Duodenal mucosa (tissue), 2 donors: ENCODE data around the gene DOLK.
"Not testable (repeated sequence)": the region's sequence is repeated elsewhere in the genome, so short reads cannot be mapped to it uniquely, and the experiment has no call there.

ENCODE experiments used
- H3K27ac ChIP-seq: one replicate; pipeline ENCODE4 v1.7.0; 2013; ENCODE audit warnings: low read depth, low read length
- H3K27me3 ChIP-seq, 2 donors: one replicate each; pipeline ENCODE4 v1.7.0; 2013; ENCODE audit warnings: low read length in 2 of 2, control low read depth in 1 of 2; ENCODE audit not compliant: insufficient read depth in 2 of 2, control insufficient read depth in 1 of 2
- H3K36me3 ChIP-seq, 2 donors: one replicate each; pipeline ENCODE4 v1.7.0; 2013; ENCODE audit warnings: low read length in 2 of 2, control low read depth in 1 of 2; ENCODE audit not compliant: insufficient read depth in 2 of 2, control insufficient read depth in 1 of 2
- H3K4me1 ChIP-seq, 2 donors: one replicate each; pipeline ENCODE4 v1.7.0; 2013; ENCODE audit warnings: low read length in 2 of 2, control low read depth in 1 of 2; ENCODE audit not compliant: insufficient read depth in 2 of 2, control insufficient read depth in 1 of 2
- H3K4me3 ChIP-seq, 2 donors: one replicate each; pipeline ENCODE4 v1.7.0; 2013; ENCODE audit warnings: low read length in 2 of 2, low read depth in 1 of 2
- H3K9ac ChIP-seq, 2 donors: one replicate each; pipeline ENCODE4 v1.7.0; 2013; ENCODE audit warnings: low read length in 2 of 2, low read depth in 1 of 2
- H3K9me3 ChIP-seq, 2 donors: one replicate each; pipeline ENCODE4 v1.7.0; 2013; ENCODE audit warnings: low read length in 2 of 2, control low read depth in 1 of 2; ENCODE audit not compliant: control insufficient read depth in 1 of 2

The DOLK gene

DNA sequence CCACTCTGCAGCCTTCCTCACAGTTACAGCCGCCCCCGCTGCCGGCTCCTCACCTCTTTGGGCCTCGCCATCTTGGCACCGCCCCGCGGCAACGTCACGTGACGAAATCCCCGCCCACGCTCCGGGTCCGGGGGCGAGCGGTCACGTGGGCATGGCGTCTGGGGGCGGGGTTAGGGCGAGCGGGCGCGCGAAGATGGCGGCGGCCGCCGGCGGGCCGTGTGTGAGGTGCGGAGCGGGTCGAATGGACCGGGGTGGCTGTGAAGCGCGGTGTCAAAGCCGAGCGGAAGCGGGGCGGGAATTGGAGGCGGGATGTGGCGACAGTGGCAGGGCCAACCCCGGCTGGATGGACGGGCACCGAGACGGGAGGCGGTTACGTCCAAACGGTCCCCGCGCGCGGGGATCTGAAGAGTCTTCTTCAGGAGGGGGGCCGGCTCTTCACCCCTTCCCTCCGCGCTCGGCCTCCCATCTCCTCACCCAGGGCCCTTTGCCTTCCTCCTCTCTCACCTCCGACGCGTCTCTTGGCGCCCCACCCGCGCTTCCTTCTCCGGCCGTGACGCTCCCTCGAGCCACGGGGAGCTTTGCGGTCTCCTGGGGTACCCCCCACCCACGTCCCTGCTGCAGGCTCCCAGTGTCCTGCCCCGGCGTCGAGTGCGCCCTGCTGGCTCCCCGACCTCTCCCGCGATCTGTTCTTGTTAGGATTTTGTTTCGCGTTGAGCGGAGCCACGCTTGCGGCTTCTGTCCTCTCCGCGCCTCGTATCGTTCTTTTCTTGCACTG is at the start of gene DOLK, which contains the start of gene NUP188:
Gene DOLK, minus strand, starts transcription at position 77 of the 775 bp plus-strand sequence. CDS start 300 bp downstream, outside the sequence.
Gene NUP188, plus strand, starts transcription at position 173 of the 775 bp plus-strand sequence. Its CDS starts 21 bp downstream, at position 194.
- peak within 1 kb of the TSS; percentile 84 to 95 for H3K9ac ChIP-seq
- H3K36me3 ChIP-seq = peaks cover 0 to 10% of the 10 kb centered on the region in 2 donors
- no peaks in the 10 kb centered on the region for H3K27me3 ChIP-seq
- H3K9me3 ChIP-seq = no peaks in the 10 kb centered on the region
- H3K4me1 ChIP-seq = peaks cover 8 to 13% of the 10 kb centered on the region in 2 donors
- H3K27ac ChIP-seq = peak within 1 kb of the TSS; percentile 89
- peak within 1 kb of the TSS; percentile 96 for H3K4me3 ChIP-seq

DNA sequence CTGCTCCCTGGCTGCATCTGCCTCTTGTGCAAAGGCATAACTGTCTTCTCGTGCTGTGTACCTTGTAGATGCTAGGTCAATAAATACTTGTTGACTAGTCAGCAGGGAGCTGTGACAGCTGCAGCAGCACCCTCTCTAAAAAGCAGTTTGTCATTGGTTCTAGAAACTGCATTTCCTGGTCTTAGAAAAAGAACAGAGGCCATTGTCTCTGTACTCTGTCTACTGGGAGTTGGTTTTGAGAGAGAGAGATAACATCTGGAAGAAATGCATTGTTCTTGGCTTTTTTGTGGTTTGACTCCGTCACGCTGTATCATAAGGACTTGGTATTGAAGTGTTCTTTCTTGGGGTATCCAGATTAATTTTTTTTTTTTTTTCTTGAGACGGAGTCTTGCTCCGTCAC is 48.4 kb upstream of the DOLK start:
- peaks cover 56 to 78% of the 10 kb centered on the region in 2 donors for H3K36me3 ChIP-seq
- H3K9ac ChIP-seq = no peak overlapping the region
- H3K4me3 ChIP-seq = no peak overlapping the region
- no peaks in the 10 kb centered on the region for H3K27me3 ChIP-seq
- no peaks in the 10 kb centered on the region for H3K9me3 ChIP-seq
- no peaks in the 10 kb centered on the region for H3K4me1 ChIP-seq
- H3K27ac ChIP-seq = no peak overlapping the region

DNA sequence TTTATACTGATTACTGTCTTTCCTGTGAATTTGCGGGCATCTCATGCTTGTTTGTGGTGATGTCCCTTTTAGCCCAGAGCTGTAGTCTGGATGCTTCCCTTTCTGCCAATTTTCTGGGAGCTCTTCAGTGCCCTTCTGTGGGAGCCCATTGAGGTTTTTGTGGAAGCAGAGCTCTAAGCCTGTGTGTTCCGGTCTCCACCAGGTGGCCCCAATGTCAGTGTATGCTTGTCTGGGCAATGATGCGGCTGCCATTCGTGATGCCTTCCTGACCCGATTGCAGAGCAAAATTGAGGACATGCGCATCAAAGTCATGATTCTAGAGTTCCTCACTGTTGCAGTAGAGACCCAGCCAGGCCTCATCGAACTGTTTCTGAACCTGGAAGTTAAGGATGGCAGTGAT is 45.6 kb upstream of the DOLK start:
- H3K36me3 ChIP-seq = peaks cover 39 to 74% of the 10 kb centered on the region in 2 donors
- H3K27me3 ChIP-seq = no peaks in the 10 kb centered on the region
- H3K27ac ChIP-seq = no peak overlapping the region
- H3K9ac ChIP-seq = no peak overlapping the region
- no peak overlapping the region for H3K4me3 ChIP-seq
- H3K4me1 ChIP-seq = no peaks in the 10 kb centered on the region
- H3K9me3 ChIP-seq = no peaks in the 10 kb centered on the region

- no peak overlapping the region for H3K27ac ChIP-seq
- no peaks in the 10 kb centered on the region for H3K9me3 ChIP-seq
- no peaks in the 10 kb centered on the region for H3K27me3 ChIP-seq
- H3K4me3 ChIP-seq = no peak overlapping the region
- H3K9ac ChIP-seq = no peak overlapping the region
- H3K36me3 ChIP-seq = peaks cover 32 to 78% of the 10 kb centered on the region in 2 donors
- no peaks in the 10 kb centered on the region for H3K4me1 ChIP-seq
Observed at GRCh38 chr9:128987805-128988204, 40.4 kb upstream of the DOLK start.

DNA sequence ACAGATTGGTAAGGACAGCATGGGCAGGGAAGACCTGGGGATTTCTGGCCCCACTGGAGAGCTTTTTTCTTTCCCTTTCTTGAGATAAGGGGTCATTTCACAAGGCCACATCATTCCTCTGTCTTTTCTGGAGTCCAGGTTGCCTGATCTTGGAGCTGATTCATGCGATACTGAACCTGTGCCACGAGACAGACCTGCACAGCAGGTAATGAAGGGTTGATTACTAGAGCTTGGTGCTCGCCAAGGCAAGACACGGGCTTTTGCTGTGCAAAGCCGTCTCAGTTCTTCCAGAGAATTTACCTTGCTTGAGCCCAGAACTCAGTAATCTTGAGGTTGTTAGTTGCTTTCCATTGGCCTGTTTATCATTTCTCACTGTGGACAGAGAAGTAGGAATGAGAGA is 39.3 kb upstream of the DOLK start:
- Histone ChIP-seq H3K27me3 (no peaks in the 10 kb centered on the region), H3K9me3 (no peaks in the 10 kb centered on the region), H3K27ac (no peak overlapping the region), H3K36me3 (peaks cover 38 to 80% of the 10 kb centered on the region in 2 donors), H3K4me1 (no peaks in the 10 kb centered on the region), H3K4me3 (no peak overlapping the region), H3K9ac (no peak overlapping the region)

DNA sequence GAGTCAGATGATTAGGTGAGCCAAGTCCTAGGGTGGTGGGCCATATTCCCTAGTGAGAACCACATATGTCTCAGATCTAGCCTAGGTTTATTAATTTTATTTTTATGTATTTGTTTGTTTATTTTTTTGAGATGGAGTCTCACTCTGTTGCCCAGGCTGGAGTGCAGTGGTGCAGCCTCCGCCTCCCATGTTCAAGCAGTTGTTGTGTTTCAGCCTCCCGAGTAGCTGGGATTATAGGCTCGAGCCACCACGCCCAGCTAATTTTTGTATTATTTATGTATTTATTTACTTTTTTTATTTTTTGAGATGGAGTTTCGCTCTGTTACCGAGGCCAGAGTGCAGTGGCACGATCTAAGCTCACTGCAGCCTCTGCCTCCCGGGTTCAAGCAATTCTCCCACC is 36.1 kb upstream of the DOLK start:
- Histone ChIP-seq H3K27ac (no peak overlapping the region), H3K4me1 (no peaks in the 10 kb centered on the region), H3K9ac (no peak overlapping the region), H3K4me3 (no peak overlapping the region), H3K36me3 (peaks cover 54 to 88% of the 10 kb centered on the region in 2 donors), H3K27me3 (no peaks in the 10 kb centered on the region), H3K9me3 (no peaks in the 10 kb centered on the region)

- H3K27me3 ChIP-seq = no peaks in the 10 kb centered on the region
- no peak overlapping the region for H3K27ac ChIP-seq
- H3K9me3 ChIP-seq = no peaks in the 10 kb centered on the region
- H3K36me3 ChIP-seq = peaks cover 30 to 68% of the 10 kb centered on the region in 2 donors
- H3K4me1 ChIP-seq = no peaks in the 10 kb centered on the region
- H3K4me3 ChIP-seq = no peak overlapping the region
- no peak overlapping the region for H3K9ac ChIP-seq
Observed at GRCh38 chr9:128979111-128979510, 31.7 kb upstream of the DOLK start.

DNA sequence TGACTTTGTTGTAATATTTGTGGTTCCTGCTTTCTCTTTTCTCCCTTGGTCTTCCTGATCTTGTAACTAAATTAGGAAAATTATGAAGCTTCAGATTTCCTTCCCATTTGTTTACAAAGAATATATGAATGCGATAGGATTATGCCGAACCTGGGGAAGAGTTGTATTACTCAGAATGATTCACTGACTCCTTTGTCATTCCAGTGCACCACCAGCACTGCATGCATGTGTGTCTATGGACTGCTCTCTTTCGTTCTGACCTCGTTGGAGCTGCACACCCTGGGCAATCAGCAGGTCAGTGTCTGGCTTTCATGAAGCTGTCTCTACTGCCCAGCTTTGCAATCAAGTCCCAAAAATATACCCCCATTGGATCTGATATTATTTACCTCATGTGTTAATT is 25.6 kb upstream of the DOLK start:
- H3K36me3 ChIP-seq = peaks cover 31 to 71% of the 10 kb centered on the region in 2 donors
- H3K4me3 ChIP-seq = no peak overlapping the region
- H3K27me3 ChIP-seq = no peaks in the 10 kb centered on the region
- no peaks in the 10 kb centered on the region for H3K4me1 ChIP-seq
- H3K27ac ChIP-seq = no peak overlapping the region
- no peaks in the 10 kb centered on the region for H3K9me3 ChIP-seq
- H3K9ac ChIP-seq = no peak overlapping the region

GRCh38 chr9:128969491-128969890 is 22.1 kb upstream of the DOLK start:
- no peaks in the 10 kb centered on the region for H3K4me1 ChIP-seq
- H3K27me3 ChIP-seq = no peaks in the 10 kb centered on the region
- peaks cover 27 to 53% of the 10 kb centered on the region in 2 donors for H3K36me3 ChIP-seq
- H3K4me3 ChIP-seq = no peak overlapping the region
- no peak overlapping the region for H3K9ac ChIP-seq
- no peak overlapping the region for H3K27ac ChIP-seq
- no peaks in the 10 kb centered on the region for H3K9me3 ChIP-seq

DNA sequence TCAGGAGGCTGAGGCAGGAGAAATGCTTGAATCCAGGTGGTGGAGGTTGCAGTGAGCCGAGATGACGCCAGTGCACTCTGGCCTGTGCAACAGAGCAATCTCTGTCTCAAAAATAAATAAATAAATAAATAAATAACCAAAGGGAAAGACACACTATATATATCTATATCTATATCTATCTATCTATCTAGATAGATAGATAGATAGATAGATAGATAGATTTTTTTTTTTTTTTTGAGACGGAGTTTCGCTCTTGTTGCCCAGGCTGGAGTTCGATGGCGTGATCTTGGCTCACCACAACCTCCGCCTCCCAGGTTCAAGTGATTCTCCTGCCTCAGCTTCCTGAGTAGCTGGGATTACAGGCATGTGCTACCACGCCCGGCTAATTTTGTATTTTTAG is 14.0 kb upstream of the DOLK start:
- H3K9ac ChIP-seq = not testable (repeated sequence)

More for the DNA sequence above, 14.0 kb upstream of the DOLK start:
- peaks cover 9 to 35% of the 10 kb centered on the region in 2 donors for H3K36me3 ChIP-seq
- H3K27me3 ChIP-seq, H3K4me3 ChIP-seq, H3K4me1 ChIP-seq, H3K9me3 ChIP-seq, H3K27ac ChIP-seq: not testable (repeated sequence)
